ENCODE results near the gene ASXL2. TPM values are rescaled to one million over a fixed set of nuclear protein-coding genes. Genes with fewer than 3 reads are reported as not detected.

ASXL2 gene
- total and polyA plus RNA-seq, 10 donors, result 2.0 to 51.3 (median 34.7) TPM

DNA sequence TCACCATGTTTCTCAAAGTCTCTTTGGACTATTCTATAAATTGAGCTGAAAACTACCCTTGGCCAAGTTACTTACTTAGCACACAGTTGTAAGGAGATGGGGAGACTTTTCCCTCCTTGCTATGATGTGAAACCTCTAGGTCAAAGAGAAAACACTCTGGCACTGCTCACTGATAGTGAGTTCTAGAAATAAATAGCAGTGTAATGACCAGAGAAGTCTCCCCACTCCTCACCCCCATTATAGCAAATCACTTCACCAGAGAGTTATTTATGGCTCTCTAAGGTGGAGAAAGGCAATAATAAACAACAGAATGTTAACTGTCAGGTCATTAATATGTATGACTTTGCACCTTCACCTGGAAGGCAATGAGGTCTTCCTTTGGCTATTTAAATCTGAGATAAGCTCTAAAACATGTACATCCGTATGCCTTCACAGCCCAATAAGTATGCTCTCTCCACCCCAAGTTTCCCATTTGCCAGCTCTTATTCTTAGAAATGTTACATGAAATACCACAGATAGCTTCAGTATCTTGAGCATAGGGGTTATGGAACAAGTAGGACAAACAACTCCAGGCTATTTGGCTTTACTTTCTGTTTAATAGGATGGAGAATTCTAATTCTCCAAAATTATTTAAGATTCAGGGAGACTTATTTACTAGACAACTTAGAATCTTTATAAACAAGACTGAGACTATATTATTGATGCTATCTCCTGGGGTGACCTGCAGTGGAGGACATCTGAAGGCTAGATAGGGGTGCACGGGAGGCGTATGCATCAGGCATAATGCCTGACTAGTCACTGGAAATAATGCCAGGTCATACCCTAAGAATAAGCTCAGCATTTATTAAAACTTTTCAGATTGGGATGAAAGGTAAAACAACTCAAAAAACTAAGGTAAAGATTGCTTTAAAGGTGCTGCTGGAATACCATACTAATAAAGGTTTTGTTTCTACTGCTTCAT, 139.6 kb downstream of the ASXL2 start:
- no peaks in the 10 kb centered on the region for H3K27me3 ChIP-seq (replicated peaks in 1 of 7)
- H3K9me3 ChIP-seq, result no peaks in the 10 kb centered on the region
- TF ChIP-seq POLR2AphosphoS5 (IDR thresholded peaks at IDR 0.05), result no peak
- TF ChIP-seq POLR2A (IDR thresholded peaks at IDR 0.05), result no peak
- TF ChIP-seq CTCF (IDR thresholded peaks at IDR 0.05 in 8 of 11, conservative IDR thresholded peaks at IDR 0.05 in 3 of 11), result no peak
- no peak overlapping the region for H3K4me3 ChIP-seq
- peaks cover 0 to 24% (median 13%) of the 10 kb centered on the region in 6 donors for H3K4me1 ChIP-seq
- intact Hi-C loops (cut with DNase I; ENCODE audit: low total_unique reads), result no loop called here
- DNase-seq, result no peak
- peaks cover 0 to 41% (median 19%) of the 10 kb centered on the region in 6 donors for H3K36me3 ChIP-seq
- no peak overlapping the region for H3K27ac ChIP-seq
- WGBS, 5 donors, result 94 to 98% (median 95%) methylated on average over 3 of the region's 3 CpGs

DNA sequence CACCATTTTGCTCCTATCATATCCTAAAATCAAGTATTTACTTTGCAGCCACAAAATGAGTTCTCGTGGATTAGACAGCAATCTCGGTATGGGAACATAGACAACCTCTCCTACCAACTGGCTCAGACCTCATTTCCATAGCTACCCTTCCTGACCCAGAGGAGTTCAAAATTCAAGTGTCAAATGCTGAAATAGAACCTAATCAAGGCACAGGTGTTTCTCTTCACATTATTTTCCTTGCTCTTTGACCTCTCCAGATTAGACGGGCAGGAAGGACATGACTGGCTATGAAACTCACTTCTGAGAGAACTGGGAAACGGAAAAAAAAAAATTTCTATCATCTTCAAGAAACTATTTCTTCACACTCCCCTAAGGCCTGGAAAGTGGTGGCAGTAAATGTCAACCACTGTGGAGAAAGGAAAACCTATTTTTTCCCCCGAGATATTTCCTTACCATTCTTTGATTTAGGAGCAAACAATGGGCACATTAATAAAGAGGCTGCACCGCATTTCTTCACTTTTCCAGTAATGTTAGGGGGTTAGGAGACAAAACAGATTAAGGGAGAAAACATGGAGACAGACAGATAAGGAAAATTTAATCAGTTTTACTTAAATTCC, 141.3 kb downstream of the ASXL2 start:
- intact Hi-C loops (cut with DNase I; ENCODE audit: low total_unique reads), result no loop called here
- Histone ChIP-seq H3K27ac (no peak overlapping the region), H3K9me3 (no peaks in the 10 kb centered on the region), H3K27me3 (replicated peaks in 1 of 7) (no peaks in the 10 kb centered on the region), H3K4me3 (no peak overlapping the region), H3K4me1 (peaks cover 0 to 8% (median 0%) of the 10 kb centered on the region in 6 donors), H3K36me3 (peaks cover 0 to 24% (median 3%) of the 10 kb centered on the region in 6 donors)
- WGBS, 5 donors, result 88 to 94% (median 88%) methylated on average over 6 of the region's 6 CpGs
- TF ChIP-seq POLR2A (IDR thresholded peaks at IDR 0.05), result no peak
- no peak for TF ChIP-seq POLR2AphosphoS5 (IDR thresholded peaks at IDR 0.05)
- no peak for TF ChIP-seq CTCF (IDR thresholded peaks at IDR 0.05 in 8 of 11, conservative IDR thresholded peaks at IDR 0.05 in 3 of 11)
- DNase-seq, result no peak

- intact Hi-C loops (cut with DNase I; ENCODE audit: low total_unique reads), result no loop called here
Observed at GRCh38 chr2:25735835-25736234, 142.5 kb downstream of the ASXL2 start.

More at GRCh38 chr2:25735835-25736234, 142.5 kb downstream of the ASXL2 start:
- DNase-seq, result no peak
- Histone ChIP-seq H3K4me3 (no peak overlapping the region), H3K27ac (no peak overlapping the region), H3K9me3 (no peaks in the 10 kb centered on the region), H3K4me1 (peaks cover 0 to 2% (median 0%) of the 10 kb centered on the region in 6 donors), H3K27me3 (replicated peaks in 1 of 7) (no peaks in the 10 kb centered on the region), H3K36me3 (peaks cover 0 to 13% (median 0%) of the 10 kb centered on the region in 6 donors)
- TF ChIP-seq CTCF (IDR thresholded peaks at IDR 0.05 in 8 of 11, conservative IDR thresholded peaks at IDR 0.05 in 3 of 11) (no peak), POLR2AphosphoS5 (IDR thresholded peaks at IDR 0.05) (no peak), POLR2A (IDR thresholded peaks at IDR 0.05) (no peak)
- WGBS, 5 donors, result 83 to 97% (median 91%) methylated on average over 1 of the region's 1 CpG

Data from spleen (tissue), 11 donors.